ENCODE measurements around the gene MTOR.
"Not testable (repeated sequence)": the region's sequence is repeated elsewhere in the genome, so short reads cannot be mapped to it uniquely, and the experiment has no call there.

The MTOR gene

GRCh38 chr1:11071463-11072215 is 190.7 kb downstream of the MTOR start:
- H3K4me3 ChIP-seq (ENCODE audit: low read depth, low read length): no peak overlapping the region
- TF ChIP-seq CTCF (IDR thresholded peaks at IDR 0.05; ENCODE audit: borderline replicate concordance, insufficient read depth, low read depth, low read length): no peak

GRCh38 chr1:11070876-11071275 is 191.5 kb downstream of the MTOR start:
- no peak for TF ChIP-seq CTCF (IDR thresholded peaks at IDR 0.05; ENCODE audit: borderline replicate concordance, insufficient read depth, low read depth, low read length)
- H3K4me3 ChIP-seq (ENCODE audit: low read depth, low read length): no peak overlapping the region

GRCh38 chr1:11068600-11069473 is 193.5 kb downstream of the MTOR start:
- no peak overlapping the region for H3K4me3 ChIP-seq (ENCODE audit: low read depth, low read length)
- no peak for TF ChIP-seq CTCF (IDR thresholded peaks at IDR 0.05; ENCODE audit: borderline replicate concordance, insufficient read depth, low read depth, low read length)

GRCh38 chr1:11067716-11068599 is 194.4 kb downstream of the MTOR start:
- no peak for TF ChIP-seq CTCF (IDR thresholded peaks at IDR 0.05; ENCODE audit: borderline replicate concordance, insufficient read depth, low read depth, low read length)
- no peak overlapping the region for H3K4me3 ChIP-seq (ENCODE audit: low read depth, low read length)

- TF ChIP-seq CTCF (IDR thresholded peaks at IDR 0.05; ENCODE audit: borderline replicate concordance, insufficient read depth, low read depth, low read length): no peak
- no peak overlapping the region for H3K4me3 ChIP-seq (ENCODE audit: low read depth, low read length)
These were observed 196.6 kb downstream of the MTOR start for GRCh38 chr1:11065796-11066195.

GRCh38 chr1:11064942-11065341 is 197.4 kb downstream of the MTOR start:
- TF ChIP-seq CTCF (IDR thresholded peaks at IDR 0.05; ENCODE audit: borderline replicate concordance, insufficient read depth, low read depth, low read length): no peak
- H3K4me3 ChIP-seq (ENCODE audit: low read depth, low read length): no peak overlapping the region

- not testable (repeated sequence) for H3K4me3 ChIP-seq (ENCODE audit: low read depth, low read length)
These were observed 198.3 kb downstream of the MTOR start for GRCh38 chr1:11063937-11064537.
